Loucy (cell line): ENCODE results near the gene DKKL1.

ENCODE experiments used
- H2AFZ ChIP-seq: fragments of 200-600 bp; sonication (generic); 2 replicates; pipeline ENCODE4 v1.6.0; 2016; ENCODE audit warnings: antibody characterized with exemption, mild to moderate bottlenecking, low read length, moderate library complexity
- H3F3A ChIP-seq: fragments of 200-600 bp; 2 replicates; pipeline ENCODE4 v1.6.0; 2016; ENCODE audit warnings: antibody characterized with exemption, low read depth, mild to moderate bottlenecking
- H3K27me3 ChIP-seq: fragments of 200-600 bp; sonication (generic); 2 replicates; pipeline ENCODE4 v1.6.1; 2014; ENCODE audit warnings: low read length, mild to moderate bottlenecking; ENCODE audit not compliant: insufficient read depth, poor library complexity, severe bottlenecking
- H3K36me3 ChIP-seq: fragments of 200-600 bp; sonication (generic); 2 replicates; pipeline ENCODE4 v1.6.1; 2016; ENCODE audit warnings: low read length; ENCODE audit not compliant: insufficient read depth
- H3K4me1 ChIP-seq: fragments of 200-600 bp; sonication (generic); 2 replicates; pipeline ENCODE4 v1.5.1; 2014; ENCODE audit warnings: low read length, mild to moderate bottlenecking; ENCODE audit not compliant: insufficient read depth, poor library complexity, severe bottlenecking
- H3K4me2 ChIP-seq: fragments of 200-600 bp; sonication (generic); 2 replicates; pipeline ENCODE4 v1.6.0; 2014; ENCODE audit warnings: antibody characterized with exemption, low read length, low read depth, mild to moderate bottlenecking; ENCODE audit not compliant: poor library complexity, severe bottlenecking
- H3K4me3 ChIP-seq: fragments of 200-600 bp; sonication (generic); 2 replicates; pipeline ENCODE4 v1.5.1; 2014; ENCODE audit warnings: low read length, mild to moderate bottlenecking, mixed read lengths; ENCODE audit not compliant: poor library complexity, severe bottlenecking
- H3K79me2 ChIP-seq: fragments of 200-600 bp; sonication (generic); 2 replicates; pipeline ENCODE4 v1.6.1; 2014; ENCODE audit warnings: low read length; ENCODE audit not compliant: insufficient read depth
- H3K9ac ChIP-seq: fragments of 200-600 bp; sonication (generic); 2 replicates; pipeline ENCODE4 v1.6.0; 2014; ENCODE audit warnings: mild to moderate bottlenecking, low read depth, low read length, moderate library complexity; ENCODE audit not compliant: poor library complexity, severe bottlenecking
- H3K9me2 ChIP-seq: fragments of 200-600 bp; sonication (generic); replicated peaks from 2 replicates; pipeline ENCODE4 v1.6.1; 2016; ENCODE audit warnings: low read depth, low read length, mixed read lengths
- H3K9me3 ChIP-seq: fragments of 200-600 bp; sonication (generic); 2 replicates; pipeline ENCODE4 v1.6.1; 2014; ENCODE audit warnings: mild to moderate bottlenecking, antibody characterized with exemption, low read length, low read depth; ENCODE audit not compliant: insufficient read depth
- H4K20me1 ChIP-seq: fragments of 200-600 bp; sonication (generic); 2 replicates; pipeline ENCODE4 v1.6.0; 2014; ENCODE audit warnings: antibody characterized with exemption, low read length, mild to moderate bottlenecking; ENCODE audit not compliant: insufficient read depth, poor library complexity, severe bottlenecking
- EZH2phosphoT487 ChIP-seq: fragments of 200-600 bp; IDR thresholded peaks from 2 replicates; pipeline ENCODE4 v1.6.1; 2018; ENCODE audit warnings: antibody characterized with exemption, mild to moderate bottlenecking, moderate library complexity, borderline replicate concordance
- TF ChIP-seq, protein P1 (sequence below): fragments of 200-600 bp; sonication (generic); conservative IDR thresholded peaks from 2 replicates; pipeline ENCODE4 v1.5.1; 2014; ENCODE audit warnings: mild to moderate bottlenecking, antibody characterized with exemption, low read length

The DKKL1 gene

DNA sequence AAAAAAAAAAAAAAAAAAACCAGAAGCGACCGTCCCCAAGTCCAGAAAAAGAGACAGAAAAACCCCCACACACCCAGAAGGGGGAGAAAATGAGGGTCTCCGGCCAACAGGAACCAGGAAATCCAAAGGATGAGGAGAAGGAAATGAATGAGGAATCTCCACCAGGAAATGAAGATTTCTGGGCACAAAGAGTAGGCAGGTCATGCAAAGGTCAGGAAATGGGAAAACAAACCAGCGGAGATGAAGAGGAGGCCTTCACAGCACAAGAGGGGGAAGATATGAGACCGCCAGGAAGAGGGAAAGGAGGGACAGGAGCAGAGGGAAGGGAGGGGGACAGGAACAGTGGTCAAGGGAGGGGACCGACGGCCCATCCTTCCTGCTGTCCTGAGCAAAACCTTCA is 7.3 kb upstream of the DKKL1 start:
- Histone ChIP-seq H2AFZ (no peak overlapping the region), H3F3A (no peaks in the 10 kb centered on the region), H3K9me2 (no peaks in the 10 kb centered on the region), H3K4me3 (no peak overlapping the region), H3K36me3 (no peaks in the 10 kb centered on the region), H3K9me3 (no peaks in the 10 kb centered on the region), H3K9ac (no peak overlapping the region), H4K20me1 (no peaks in the 10 kb centered on the region), H3K4me2 (no peak overlapping the region), H3K4me1 (peaks cover 9% of the 10 kb centered on the region), H3K27me3 (no peaks in the 10 kb centered on the region), H3K79me2 (no peaks in the 10 kb centered on the region)
- TF ChIP-seq EZH2phosphoT487, result no peak
- TF ChIP-seq, protein P1, sequence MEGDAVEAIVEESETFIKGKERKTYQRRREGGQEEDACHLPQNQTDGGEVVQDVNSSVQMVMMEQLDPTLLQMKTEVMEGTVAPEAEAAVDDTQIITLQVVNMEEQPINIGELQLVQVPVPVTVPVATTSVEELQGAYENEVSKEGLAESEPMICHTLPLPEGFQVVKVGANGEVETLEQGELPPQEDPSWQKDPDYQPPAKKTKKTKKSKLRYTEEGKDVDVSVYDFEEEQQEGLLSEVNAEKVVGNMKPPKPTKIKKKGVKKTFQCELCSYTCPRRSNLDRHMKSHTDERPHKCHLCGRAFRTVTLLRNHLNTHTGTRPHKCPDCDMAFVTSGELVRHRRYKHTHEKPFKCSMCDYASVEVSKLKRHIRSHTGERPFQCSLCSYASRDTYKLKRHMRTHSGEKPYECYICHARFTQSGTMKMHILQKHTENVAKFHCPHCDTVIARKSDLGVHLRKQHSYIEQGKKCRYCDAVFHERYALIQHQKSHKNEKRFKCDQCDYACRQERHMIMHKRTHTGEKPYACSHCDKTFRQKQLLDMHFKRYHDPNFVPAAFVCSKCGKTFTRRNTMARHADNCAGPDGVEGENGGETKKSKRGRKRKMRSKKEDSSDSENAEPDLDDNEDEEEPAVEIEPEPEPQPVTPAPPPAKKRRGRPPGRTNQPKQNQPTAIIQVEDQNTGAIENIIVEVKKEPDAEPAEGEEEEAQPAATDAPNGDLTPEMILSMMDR, result no peak

DNA sequence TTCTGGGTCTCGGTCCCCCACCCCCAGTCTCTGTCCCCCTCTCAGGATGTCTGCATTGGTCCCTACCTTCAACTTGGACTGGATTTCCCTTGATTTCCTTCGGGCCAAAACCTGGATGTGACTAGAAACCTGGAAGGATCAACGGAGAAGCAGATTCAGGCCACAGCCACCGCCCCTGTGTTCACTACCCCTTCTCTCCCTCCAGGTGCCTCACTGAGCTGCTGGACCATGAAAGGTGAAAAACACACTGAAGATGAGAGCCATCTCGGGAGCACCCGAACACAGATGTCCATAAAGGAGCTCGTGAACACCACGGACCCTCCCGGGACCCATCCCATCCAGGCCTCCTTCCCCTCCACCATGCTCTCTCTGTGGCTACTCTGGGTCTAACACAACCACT is 6.5 kb upstream of the DKKL1 start:
- Histone ChIP-seq H3K27me3 (no peaks in the 10 kb centered on the region), H3K79me2 (no peaks in the 10 kb centered on the region), H3F3A (no peaks in the 10 kb centered on the region), H3K4me2 (no peak overlapping the region), H3K9me2 (no peaks in the 10 kb centered on the region), H3K9me3 (no peaks in the 10 kb centered on the region), H3K9ac (no peak overlapping the region), H3K4me1 (peaks cover 9% of the 10 kb centered on the region), H2AFZ (0 out of 2 replicates have a peak overlapping the region, but pooled peaks have one; percentile 32), H4K20me1 (no peaks in the 10 kb centered on the region), H3K4me3 (no peak overlapping the region), H3K36me3 (no peaks in the 10 kb centered on the region)
- TF ChIP-seq, protein P1, result no peak
- no peak for TF ChIP-seq EZH2phosphoT487

GRCh38 chr19:49359851-49360820 is 3.5 kb upstream of the DKKL1 start:
- H3K27me3 ChIP-seq, result no peaks in the 10 kb centered on the region
- no peaks in the 10 kb centered on the region for H3K9me2 ChIP-seq
- TF ChIP-seq EZH2phosphoT487, result no peak
- TF ChIP-seq, protein P1, result no peak
- peaks cover 9% of the 10 kb centered on the region for H3K4me1 ChIP-seq
- no peak overlapping the region for H2AFZ ChIP-seq
- H3F3A ChIP-seq, result no peaks in the 10 kb centered on the region
- H4K20me1 ChIP-seq, result no peaks in the 10 kb centered on the region
- no peak overlapping the region for H3K9ac ChIP-seq
- no peaks in the 10 kb centered on the region for H3K36me3 ChIP-seq
- H3K4me3 ChIP-seq, result no peak overlapping the region
- no peak overlapping the region for H3K4me2 ChIP-seq
- no peaks in the 10 kb centered on the region for H3K9me3 ChIP-seq
- H3K79me2 ChIP-seq, result no peaks in the 10 kb centered on the region
